GM21786 (cell line): Measurements from ENCODE around the gene MEF2C.
"Not testable (repeated sequence)": the region's sequence is repeated elsewhere in the genome, so short reads cannot be mapped to it uniquely, and the experiment has no call there.

Source experiments
- ATAC-seq: cut with Tn5 transposase; IDR thresholded peaks from one replicate; pipeline ENCODE4 v1.9.1; 2021; ENCODE audit not compliant: unreplicated experiment

MEF2C gene

DNA sequence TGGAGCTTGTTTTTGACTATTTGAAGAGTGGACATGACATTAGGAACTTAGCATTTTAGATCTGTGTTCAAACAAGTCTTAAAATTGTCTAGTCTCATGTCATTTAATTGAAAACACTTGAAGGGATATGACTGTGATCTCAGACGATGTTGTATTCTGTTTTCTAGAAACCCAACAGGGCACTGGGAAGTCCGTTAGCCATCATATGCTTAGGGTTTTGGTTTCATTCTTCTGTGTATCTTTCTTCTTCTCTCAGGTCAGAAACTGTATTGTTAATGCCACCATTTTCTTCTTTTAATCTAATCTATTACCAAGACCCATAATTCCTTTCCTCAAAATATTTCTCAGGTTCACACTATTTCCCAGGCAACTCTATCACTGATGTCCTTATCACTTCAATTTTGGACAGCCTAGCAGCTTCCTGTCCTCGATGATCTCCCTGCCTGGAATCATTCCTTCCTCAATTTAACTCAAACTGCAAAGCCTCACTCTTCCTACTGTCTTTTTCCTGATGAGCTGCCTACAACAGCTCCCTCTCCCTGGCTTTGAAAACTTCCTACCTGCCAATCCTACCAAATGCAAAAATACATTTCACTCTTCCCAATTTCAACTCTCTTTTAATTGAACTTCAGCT is 77.7 kb downstream of the MEF2C start:
- peak; percentile 71 for ATAC-seq

DNA sequence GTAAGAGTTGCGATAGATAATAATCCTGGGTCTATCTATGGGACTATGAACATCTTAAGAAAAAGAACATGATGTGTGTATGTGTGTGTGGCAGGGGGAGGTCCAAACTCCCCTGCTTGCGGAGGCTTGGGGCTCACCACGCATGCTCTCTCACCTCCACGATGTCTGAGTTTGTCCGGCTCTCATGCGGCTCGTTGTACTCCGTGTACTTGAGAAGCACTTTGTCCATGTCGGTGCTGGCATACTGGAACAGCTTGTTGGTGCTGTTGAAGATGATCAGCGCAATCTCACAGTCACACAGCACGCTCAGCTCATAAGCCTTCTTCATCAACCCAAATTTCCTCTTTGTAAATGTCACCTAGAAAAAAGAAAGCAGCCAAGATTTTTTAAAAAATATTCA is 78.5 kb downstream of the MEF2C start:
- ATAC-seq: no peak

DNA sequence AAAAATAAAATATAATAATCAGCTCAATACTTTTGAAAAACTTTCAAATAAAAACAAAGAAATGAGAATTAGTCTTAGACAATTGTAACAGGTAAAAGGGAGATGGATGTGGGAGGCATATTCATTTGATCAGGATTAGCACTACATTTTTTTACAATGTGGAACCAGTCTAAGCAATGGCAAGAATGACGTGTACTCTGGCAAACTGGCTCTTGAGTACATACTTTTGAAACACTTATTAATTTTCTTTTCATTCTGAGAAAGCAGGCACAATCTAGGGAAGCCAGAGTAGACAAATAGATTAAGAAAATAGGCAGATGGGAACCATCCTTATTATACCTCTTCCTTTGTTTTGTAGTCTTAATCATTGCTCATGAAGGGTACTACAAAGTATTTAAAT is 79.7 kb downstream of the MEF2C start:
- no peak for ATAC-seq

DNA sequence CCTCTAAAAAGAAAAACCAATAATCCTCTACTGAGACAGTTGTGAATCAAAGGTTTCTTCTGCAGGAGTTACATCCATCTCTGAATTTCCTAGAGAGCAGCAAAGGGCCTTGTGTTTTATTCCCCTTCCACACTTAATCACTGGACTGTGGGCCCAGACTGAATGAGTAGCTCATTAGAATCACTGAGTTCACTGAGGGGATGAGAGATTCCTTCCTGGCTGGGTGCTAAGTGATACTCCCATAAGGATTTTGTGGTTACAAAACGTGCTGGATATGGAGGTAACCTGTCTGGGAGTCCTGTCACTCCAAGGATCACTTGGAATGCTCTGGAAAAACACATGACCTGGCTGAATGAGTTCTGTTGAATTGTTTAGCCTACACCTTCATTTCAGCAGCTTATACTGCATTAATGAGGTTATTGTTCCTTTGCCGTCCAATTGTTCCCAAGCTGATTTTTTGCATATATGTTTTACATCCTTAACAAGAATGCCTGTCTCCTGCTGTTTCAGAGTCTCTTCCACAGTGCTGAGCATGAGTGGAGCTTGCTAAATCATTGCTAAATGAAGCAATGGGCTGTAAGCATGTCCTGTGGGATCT is 82.9 kb downstream of the MEF2C start:
- no peak for ATAC-seq

DNA sequence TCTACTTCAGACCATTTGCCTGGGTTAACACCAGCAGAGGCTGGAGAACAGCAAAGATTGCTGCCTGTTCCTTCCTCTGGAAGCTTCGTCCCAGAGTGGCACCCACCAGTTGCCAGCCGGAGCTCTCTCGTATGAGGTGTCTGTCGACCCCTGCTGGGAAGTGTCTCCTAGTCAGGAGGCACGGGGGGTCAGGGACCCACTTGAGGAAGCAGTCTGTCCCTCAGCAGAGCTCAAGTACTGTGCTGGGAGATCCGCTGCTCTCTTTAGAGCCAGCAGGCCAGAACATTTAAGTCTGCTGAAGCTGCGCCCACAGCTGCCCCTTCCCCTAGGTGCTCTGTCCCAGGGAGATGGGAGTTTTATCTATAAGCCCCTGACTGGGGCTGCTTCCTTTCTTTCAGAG is 84.1 kb downstream of the MEF2C start:
- not testable (repeated sequence) for ATAC-seq

DNA sequence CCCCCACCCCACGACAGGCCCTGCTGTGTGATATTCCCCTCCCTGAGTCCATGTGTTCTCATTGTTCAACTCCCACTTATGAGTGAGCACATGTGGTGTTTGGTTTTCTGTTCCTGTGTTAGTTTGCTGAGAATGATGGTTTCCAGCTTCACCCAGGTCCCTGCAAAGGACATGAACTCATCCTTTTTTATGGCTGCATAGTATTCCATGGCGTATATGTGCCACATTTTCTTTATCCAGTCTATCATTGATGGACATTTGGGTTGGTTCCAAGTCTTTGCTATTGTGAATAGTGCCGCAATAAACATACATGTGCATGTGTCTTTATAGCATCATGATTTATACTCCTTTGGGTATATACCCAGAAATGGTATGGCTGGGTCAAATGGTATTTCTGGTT is 89.2 kb downstream of the MEF2C start:
- ATAC-seq: not testable (repeated sequence)

DNA sequence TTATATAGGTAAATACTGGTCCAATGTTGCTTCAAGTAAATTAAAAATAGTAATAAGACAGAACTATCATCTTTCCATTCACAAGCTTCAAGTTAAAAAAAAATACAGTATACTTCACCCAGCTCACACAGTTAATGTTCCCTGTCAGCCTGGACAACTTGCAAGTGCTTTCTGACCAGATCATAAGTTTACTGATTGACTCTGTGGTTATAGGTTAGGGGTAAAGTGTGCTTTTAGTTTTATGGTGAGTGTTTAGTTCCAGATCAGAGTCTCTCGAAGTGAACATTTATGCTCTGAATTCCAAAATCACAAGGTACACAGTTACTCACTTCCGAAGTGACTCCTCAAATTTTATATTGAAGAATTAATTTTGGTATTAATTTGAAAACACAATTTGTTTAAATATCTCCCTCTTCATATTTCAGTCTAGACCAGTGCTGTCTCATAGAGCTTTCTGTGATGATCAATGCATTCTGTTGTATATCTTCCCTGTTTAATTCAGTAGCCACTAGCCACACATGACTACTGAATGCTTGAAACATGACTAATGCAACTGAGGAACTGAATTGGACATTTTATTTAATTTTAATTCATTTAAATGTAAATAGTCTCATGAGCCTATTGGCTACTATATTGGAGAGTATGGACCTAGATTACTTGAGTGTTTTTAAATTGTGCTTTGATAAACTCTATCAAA is 90.7 kb downstream of the MEF2C start:
- peak; percentile 92 for ATAC-seq

DNA sequence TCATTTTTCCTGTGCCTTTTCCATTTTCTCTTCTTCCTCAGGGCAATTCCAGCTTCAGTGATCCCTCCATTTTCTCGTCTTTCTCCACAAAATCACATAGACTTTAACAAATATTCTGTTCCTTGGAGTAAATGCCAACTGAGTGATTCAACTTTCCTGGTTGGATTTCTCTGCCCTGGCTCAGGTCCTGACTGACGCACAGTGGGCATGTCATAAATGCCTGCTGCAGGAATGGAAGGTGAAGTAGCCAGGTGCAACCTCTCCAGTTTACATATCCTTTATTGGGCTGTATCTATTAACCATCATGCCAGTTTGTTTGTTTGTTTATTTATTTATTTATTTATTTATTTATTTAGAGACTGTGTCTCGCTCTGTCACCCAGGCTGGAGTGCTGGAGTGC is 95.1 kb downstream of the MEF2C start:
- ATAC-seq: no peak

DNA sequence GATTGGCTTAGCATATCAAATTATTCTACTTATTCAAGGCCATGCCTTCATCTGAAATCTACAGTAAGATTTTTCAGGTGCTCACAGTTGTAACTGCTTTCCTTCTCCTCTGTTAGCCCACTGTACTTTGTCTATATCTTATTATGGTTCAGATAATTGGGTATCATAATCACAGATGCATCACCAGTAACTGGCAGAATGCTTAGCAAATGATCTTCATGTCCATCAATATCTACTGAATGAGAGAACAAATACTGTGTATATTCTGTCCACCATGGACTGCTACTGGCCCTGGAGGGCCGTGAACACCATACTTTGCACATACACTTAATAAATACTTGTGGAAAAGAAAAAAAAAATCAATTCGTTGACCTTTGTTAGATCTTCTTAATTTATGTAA is 96.2 kb downstream of the MEF2C start:
- no peak for ATAC-seq

DNA sequence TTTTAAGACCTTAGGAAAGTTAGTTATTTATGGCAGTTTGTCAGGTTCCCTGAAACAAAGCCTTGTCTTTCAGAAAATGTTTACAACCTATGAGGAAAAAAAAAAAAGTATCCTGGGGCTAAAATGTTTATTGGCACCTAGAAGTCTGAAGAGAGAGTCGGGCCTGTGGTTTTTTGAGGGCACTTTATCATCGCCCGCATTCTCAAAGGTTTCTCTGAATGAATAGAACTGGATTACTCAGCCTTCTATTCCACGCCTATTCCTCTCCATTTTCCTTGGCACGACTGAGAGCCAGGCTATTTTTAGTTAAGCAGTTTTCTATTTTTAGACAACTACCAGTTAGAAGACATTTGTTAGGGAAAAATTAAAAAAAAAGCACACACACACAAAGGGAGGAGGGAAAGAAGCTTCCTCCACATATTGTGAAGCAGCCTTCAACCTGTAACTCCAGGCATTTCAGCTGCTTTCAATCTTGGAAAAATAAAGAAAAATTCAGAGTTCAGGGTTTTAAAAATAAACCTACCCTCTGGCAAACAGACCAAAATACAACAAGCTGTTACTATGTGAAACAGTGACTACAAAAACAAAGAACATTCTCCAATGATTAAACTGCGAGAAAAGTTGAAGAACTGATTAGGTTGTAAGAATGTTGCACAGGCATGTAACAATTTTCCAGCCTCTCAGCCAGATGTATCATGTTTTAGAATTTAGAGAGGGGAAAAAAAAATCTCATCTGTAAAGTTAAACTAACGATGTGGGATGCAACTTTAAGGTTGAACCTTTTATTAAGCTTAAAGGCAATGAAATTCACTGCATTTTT is 97.0 kb downstream of the MEF2C start:
- peak; percentile 59 for ATAC-seq

DNA sequence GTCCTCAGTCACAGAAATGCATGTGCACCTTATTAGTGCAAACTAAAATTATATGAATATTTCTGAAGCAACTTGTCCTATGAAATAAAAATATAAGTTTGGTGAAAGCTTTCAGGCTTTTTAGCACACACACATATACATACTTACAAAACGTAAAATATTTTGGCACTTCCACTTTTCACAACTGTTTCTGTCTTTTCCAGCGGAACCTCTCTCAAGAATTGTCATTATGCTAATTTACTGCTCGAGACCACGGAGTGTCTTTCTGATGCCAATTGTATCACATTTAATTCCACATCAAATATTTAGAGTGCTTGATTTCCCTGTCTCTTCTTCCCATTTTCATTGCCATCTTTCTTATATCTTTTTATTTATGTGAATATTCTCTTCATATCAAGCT is 100.4 kb downstream of the MEF2C start:
- no peak for ATAC-seq

DNA sequence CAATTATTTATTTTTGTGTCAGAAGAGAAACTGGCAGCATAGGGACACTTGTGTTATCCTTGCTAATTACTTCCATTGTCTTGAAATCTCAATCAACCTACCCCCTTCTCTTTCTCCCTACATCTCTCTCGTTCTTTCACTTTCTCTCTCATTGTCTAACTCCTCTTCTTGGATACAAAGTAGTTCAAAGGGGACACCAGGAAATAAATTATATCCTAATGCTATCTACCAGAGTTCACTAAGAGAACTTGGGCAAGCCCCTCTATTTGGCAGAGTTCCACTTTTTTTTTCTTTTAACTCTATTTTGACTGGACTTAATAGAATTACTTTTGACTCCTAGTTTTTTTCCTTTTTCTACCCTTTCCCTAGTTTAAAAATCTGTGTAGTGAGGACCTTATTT is 102.2 kb downstream of the MEF2C start:
- no peak for ATAC-seq

DNA sequence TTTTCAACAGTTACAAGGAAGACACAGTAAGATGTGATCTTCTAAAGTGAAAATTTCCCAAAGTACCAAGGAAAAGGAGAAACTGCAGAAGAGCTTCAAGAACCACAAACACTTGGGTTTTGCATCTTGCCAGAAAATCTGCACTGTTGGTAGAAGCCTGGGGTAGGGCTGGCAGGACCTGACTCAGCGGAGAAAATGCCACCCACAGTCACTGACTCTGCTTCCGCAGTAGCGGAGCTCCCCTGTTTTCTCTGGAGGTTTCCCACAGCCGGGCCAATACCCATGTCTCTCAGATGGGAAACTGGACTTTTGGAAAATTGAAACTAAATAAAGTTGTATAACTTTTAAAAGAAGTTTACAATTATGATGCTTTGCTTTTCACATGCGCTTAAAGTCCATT is 104.2 kb downstream of the MEF2C start:
- ATAC-seq: no peak

DNA sequence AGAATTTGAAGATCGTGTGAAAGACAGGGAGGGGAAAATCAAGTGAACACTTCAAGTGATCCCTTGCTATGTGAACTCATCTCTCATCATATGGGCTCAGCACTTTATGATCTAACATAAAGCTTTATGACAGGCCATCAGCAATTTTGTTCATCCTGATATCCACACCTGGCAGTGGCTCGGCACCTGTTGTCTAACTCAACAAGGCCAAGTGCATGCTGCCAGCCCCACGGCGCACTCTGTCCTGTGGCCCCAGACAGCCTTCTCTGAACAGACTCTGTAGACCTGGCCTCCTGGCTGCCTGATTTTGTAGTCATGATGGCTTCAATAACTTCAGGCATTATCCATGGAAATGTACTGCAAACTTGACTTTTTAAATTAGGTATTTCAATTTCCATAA is 106.3 kb downstream of the MEF2C start:
- no peak for ATAC-seq

DNA sequence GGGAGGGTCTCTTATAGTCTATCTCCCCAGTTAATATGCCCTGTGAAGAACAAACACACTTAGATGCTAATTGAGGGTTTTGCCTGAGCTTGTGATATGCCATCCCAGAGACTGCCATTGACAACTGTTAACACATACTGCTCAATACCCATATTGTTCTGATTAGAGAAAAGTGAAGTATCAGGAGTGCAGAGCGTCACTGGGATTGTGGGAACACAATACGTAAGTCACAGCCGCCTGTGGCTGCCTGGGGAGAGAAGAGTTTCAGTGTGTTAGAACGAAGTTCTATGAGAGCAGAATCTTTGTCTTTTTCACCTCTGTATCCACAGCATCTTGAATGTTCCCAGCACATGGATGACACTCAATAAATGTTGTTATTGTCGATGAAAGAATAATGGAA is 110.2 kb downstream of the MEF2C start:
- ATAC-seq: no peak

DNA sequence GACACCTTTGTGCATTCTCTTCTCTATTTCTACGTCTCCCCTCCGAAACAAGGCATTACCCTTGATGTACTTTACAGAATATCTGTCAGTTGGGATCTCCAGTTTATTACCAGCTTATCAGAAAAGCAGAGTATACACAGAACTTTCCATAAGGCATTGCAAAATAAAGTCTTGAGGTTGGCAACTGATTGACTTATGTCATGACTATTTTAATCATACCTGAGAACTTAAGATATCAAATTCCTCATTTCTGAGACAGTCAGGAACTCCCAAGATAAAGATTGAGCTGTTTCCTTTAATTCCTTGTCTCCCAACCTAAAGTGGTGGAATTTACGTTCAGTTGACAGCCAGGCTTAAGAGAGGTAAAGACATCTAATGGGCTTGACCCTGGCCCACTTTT is 110.9 kb downstream of the MEF2C start:
- ATAC-seq: no peak

DNA sequence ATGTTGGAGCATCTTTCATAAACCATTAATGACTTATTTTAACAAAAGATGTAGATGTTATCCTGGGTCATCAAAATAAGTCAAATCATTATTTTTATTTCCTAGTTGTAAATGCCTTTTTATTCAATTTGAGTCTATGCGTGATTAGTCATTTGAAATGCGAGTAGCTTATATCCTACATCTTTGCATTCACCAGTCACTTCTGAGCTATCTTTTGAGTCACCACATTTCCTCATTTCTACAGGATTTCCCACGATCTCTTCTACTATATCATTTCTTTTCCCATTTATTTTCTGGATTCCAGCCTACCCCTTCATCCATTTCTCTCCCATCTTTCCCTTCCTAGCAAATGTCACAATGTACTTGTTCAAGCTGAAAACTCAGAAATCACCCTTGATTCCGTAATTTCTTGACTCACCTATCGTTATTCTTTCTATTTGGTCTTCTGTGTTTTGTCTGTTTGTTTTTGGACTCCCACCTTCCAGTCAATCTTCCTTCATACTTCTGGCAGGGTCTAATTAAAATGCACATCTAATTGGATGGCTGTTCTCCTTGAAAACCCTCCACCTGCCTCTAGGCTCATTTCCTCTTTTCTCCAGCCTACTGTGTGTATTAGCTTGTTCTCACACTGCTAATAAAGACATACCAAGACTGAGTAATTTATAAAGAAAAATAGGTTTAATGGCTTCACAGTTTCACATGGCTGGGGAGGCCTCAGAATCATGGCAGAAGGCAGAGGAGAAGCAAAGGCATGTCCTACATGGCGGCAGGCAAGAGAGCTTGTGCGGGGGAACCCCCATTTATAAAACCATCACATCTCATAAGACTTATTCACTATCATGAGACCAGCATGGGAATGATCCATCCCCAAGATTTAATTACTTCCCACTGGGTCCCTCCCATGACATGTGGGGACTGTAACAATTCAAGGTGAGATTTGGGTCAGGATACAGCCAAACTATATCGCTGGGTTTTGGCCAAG is 112.4 kb downstream of the MEF2C start:
- ATAC-seq: no peak

DNA sequence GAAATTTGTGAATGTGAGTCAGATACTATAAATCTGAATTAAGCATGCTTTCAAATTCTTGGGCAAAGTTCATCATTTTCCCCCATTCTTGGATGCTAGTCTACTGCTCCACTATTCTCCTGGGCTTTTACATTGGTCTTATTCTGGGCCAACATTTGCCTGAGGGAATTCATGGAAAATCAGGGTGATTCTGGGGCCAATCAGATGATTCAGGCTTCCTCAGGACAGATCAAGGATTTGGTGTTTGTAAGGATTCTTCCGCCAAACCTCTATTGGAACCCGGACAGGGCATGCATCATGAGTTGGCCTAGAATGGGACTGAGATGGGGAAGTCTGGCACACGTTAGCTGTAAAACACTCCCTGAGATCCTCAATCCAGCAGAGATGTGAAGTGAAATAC is 113.8 kb downstream of the MEF2C start:
- no peak for ATAC-seq

DNA sequence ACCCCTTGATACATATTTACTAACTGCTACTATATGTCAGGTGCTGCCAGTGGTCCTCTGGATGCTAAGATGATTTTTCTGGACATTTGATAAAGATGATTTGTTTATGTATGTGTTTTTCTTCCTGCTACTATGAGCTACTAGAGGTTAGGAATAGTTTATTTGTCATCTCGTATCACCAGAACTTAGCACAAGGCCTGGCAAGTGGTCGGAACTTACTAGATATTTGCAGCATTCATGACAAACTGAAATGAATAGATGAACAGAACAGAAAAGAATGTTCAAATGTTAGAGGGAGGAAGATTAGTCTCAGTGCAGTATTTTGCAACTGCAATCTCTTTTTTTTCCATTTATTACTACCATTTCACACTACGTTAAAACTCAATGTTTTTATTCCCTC is 114.6 kb downstream of the MEF2C start:
- no peak for ATAC-seq

DNA sequence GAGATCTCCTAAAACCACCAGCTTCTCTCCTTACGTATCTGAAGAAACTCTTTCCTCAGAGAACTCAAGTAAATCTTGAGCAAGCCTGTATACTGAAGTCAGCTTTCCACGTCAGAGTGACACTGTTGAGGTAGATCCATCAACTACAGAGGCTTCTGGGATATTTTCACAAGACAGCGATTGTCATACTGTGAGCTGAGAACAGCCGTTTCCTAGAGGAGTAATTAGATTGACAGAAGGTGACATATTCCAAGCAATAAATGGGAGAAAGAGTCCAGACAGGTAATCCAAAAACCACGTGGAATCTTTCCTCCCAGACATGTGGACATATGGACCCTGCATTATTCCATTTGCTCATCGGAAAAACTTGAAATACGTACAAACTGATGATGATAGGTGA is 117.2 kb downstream of the MEF2C start:
- ATAC-seq: no peak

DNA sequence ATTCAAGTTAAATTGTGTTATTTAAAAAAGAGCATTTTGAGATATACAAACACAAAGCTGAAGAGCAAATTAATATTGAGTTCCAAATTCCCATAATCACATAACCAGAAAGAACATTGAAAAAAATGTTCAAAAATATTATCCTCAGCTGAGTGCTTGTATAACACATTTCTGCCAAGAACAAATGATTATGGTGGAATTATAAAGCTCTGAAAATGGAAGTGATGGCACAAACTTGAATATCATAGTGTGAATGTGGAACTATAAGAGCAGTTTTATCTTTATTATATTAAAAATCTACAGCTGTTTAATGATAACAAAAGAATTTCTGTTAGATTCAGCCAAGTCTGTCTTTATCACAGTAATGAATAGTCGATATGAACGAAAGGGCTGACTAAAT is 117.8 kb downstream of the MEF2C start:
- ATAC-seq: no peak
